ENCODE results near the gene OCSTAMP. TPM values are rescaled to one million over a fixed set of nuclear protein-coding genes. Genes with fewer than 3 reads are reported as not detected.

OCSTAMP gene
- total and polyA plus RNA-seq, 2 experiments from 2014 or later: 0.32 to 0.45 TPM

- Histone ChIP-seq H3K27me3 (ENCODE audit: insufficient read depth) (no peaks in the 10 kb centered on the region), H2AFZ (no peak overlapping the region), H3K4me1 (ENCODE audit: insufficient read depth) (peaks cover 23% of the 10 kb centered on the region), H4K20me1 (replicated peaks; ENCODE audit: insufficient read depth) (no peaks in the 10 kb centered on the region), H3K4me3 (no peak overlapping the region), H3F3A (replicated peaks; ENCODE audit: low read depth) (no peaks in the 10 kb centered on the region), H3K9me2 (ENCODE audit: insufficient read depth) (no peaks in the 10 kb centered on the region), H3K79me2 (replicated peaks; ENCODE audit: insufficient read depth) (no peaks in the 10 kb centered on the region), H3K27ac (ENCODE audit: low read depth) (no peak overlapping the region), H3K4me2 (no peak overlapping the region), H3K36me3 (ENCODE audit: insufficient read depth) (no peaks in the 10 kb centered on the region)
- Mint-ChIP-seq H3K4me3 (no peak overlapping the region), H3K27me3 (ENCODE audit: insufficient read depth, low read depth, poor library complexity) (peaks cover under 1% of the 10 kb centered on the region), H3K4me1 (peaks cover 6% of the 10 kb centered on the region; the same call in 2 of the 3 replicates), H3K27ac (no peak overlapping the region), H3K9me3 (no peaks in the 10 kb centered on the region), H3K36me3 (ENCODE audit: low read depth) (no peaks in the 10 kb centered on the region)
- no peak for ATAC-seq
- DNase-seq (ENCODE audit: low spot score): no peak
- no peak for TF ChIP-seq POLR2AphosphoS5 (IDR thresholded peaks at IDR 0.05; ENCODE audit: low read depth)
- no peak for TF ChIP-seq CREB1 (CRISPR knock-in tag; IDR thresholded peaks at IDR 0.05; ENCODE audit: low read depth)
- TF ChIP-seq REST (IDR thresholded peaks at IDR 0.05; ENCODE audit: unreplicated experiment): no peak
- TF ChIP-seq CTCF (conservative IDR thresholded peaks at IDR 0.05; ENCODE audit: low read depth in 2 of 2): no peak
- TF ChIP-seq ZNF331 (CRISPR knock-in tag; IDR thresholded peaks at IDR 0.05; ENCODE audit: low read depth): no peak
- TF ChIP-seq ZNF462 (CRISPR knock-in tag; IDR thresholded peaks at IDR 0.05): no peak
- no peak for TF ChIP-seq ZNF114 (CRISPR knock-in tag; IDR thresholded peaks at IDR 0.05)
- no peak for TF ChIP-seq EZH2 (IDR thresholded peaks at IDR 0.05; ENCODE audit: low read depth, unreplicated experiment)
- no peak for TF ChIP-seq ETS1 (IDR thresholded peaks at IDR 0.05)
- TF ChIP-seq JUNB (IDR thresholded peaks at IDR 0.05; ENCODE audit: unreplicated experiment): no peak
Measured at GRCh38 chr20:46546936-46547335, 3.5 kb downstream of the OCSTAMP start.

Data from GM23338 (cell line).